ENCODE measurements around the gene WDR1. TPM values are rescaled to one million over a fixed set of nuclear protein-coding genes. Genes with fewer than 3 reads are reported as not detected.

Gene WDR1
- total and polyA plus RNA-seq, 2 of the 13 experiments (the other 11 are each of a cell fraction or from before 2014, with no cell fraction given): 106 to 198 TPM

DNA sequence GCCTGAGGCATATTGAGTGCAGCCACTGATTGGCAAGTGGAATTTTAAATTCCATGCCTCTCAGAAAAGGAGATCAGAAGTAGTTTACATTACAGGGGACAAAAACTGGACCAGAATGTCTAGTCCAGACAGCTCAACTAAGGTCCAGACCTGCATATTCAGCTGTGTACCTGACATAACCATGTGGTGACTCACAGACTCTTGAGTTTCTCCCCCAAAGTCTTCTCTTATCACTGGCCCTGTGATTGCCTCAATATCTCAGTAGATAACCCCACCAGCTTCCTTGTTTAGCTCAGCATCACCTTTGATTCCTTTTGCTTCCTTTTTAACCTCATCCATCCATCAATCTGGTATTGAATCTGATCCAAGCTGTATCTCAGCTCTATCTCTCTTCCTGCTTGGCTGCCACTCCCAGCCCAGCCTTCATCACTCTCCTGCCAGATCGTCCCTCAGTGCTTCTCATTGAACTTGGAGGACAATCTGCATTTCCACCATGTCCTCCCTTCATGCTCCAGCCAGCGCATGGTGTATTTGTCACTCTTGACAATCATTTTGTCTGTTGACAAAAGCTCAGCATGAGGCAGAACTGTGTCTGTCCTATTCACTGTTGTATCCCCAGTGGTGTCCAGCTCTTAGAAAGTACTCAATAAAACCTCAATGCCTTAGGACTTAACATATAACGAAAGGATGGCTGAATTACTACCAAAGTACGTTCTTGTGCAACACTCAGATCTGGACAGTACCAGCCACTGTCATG, 67.5 kb downstream of the WDR1 start:
- H3K27ac ChIP-seq (ENCODE audit: extremely low read length, insufficient read depth, low read length): no peak overlapping the region
- no peak overlapping the region for H2AFZ ChIP-seq (ENCODE audit: low read length)
- H4K20me1 ChIP-seq (ENCODE audit: insufficient read depth, low read length): no peaks in the 10 kb centered on the region
- no peak overlapping the region for H3K4me2 ChIP-seq (ENCODE audit: low read depth, low read length)
- intact Hi-C loops (cut with micrococcal nuclease; ENCODE audit: unreplicated experiment) (no loop called here), in situ Hi-C loops (cut with HindIII; ENCODE audit: extremely low pct_ligation_motif_present, low pct_unique_long_range_greater_than_20kb) (no loop called here)
- H3K9me3 ChIP-seq (ENCODE audit: low read length): no peaks in the 10 kb centered on the region
- H3K9ac ChIP-seq (ENCODE audit: insufficient read depth, low read depth, low read length): no peak overlapping the region
- FAIRE-seq (no peak), ATAC-seq (no peak), DNase-seq (ENCODE audit: low spot score) (no peak)
- H3K27me3 ChIP-seq (ENCODE audit: control insufficient read depth in 1 of 2, insufficient read depth in 2 of 2, low read length in 2 of 2): no peaks in the 10 kb centered on the region
- WGBS (ENCODE audit: low lambda C conversion rate): 51% methylated on average over 4 of the region's 4 CpGs
- BruUV-seq (replicated peaks): no TSS peak
- no peak overlapping the region for H3K4me3 ChIP-seq (replicated peaks in 1 of 3; ENCODE audit: insufficient read depth in 1 of 3, low read depth in 2 of 3, low read length in 3 of 3)
- POLR2A ChIA-PET: no interaction called here
- CTCF ChIA-PET (ENCODE audit: low intra/inter-chr PET ratio, low total read pairs): no interaction called here
- TF ChIP-seq ZNF550 (CRISPR knock-in tag; IDR thresholded peaks at IDR 0.05; ENCODE audit: borderline replicate concordance) (no peak), PRMT3 (CRISPR knock-in tag; IDR thresholded peaks at IDR 0.05; ENCODE audit: borderline replicate concordance, low read depth) (no peak), CAMTA2 (CRISPR knock-in tag; IDR thresholded peaks at IDR 0.05; ENCODE audit: borderline replicate concordance) (no peak), POLR2G (IDR thresholded peaks at IDR 0.05; ENCODE audit: low read depth, low read length) (no peak), PHF8 (CRISPR knock-in tag; IDR thresholded peaks at IDR 0.05) (no peak), ZNF781 (CRISPR knock-in tag; IDR thresholded peaks at IDR 0.05; ENCODE audit: borderline replicate concordance, not compliant biosample characterization) (no peak), PREB (CRISPR knock-in tag; IDR thresholded peaks at IDR 0.05) (no peak), RORA (CRISPR knock-in tag; IDR thresholded peaks at IDR 0.05) (no peak), HCFC1 (IDR thresholded peaks at IDR 0.05; ENCODE audit: low read depth, low read length) (no peak), ZNF83 (CRISPR knock-in tag; IDR thresholded peaks at IDR 0.05; ENCODE audit: borderline replicate concordance) (no peak)
- TF ChIP-seq, protein P1, sequence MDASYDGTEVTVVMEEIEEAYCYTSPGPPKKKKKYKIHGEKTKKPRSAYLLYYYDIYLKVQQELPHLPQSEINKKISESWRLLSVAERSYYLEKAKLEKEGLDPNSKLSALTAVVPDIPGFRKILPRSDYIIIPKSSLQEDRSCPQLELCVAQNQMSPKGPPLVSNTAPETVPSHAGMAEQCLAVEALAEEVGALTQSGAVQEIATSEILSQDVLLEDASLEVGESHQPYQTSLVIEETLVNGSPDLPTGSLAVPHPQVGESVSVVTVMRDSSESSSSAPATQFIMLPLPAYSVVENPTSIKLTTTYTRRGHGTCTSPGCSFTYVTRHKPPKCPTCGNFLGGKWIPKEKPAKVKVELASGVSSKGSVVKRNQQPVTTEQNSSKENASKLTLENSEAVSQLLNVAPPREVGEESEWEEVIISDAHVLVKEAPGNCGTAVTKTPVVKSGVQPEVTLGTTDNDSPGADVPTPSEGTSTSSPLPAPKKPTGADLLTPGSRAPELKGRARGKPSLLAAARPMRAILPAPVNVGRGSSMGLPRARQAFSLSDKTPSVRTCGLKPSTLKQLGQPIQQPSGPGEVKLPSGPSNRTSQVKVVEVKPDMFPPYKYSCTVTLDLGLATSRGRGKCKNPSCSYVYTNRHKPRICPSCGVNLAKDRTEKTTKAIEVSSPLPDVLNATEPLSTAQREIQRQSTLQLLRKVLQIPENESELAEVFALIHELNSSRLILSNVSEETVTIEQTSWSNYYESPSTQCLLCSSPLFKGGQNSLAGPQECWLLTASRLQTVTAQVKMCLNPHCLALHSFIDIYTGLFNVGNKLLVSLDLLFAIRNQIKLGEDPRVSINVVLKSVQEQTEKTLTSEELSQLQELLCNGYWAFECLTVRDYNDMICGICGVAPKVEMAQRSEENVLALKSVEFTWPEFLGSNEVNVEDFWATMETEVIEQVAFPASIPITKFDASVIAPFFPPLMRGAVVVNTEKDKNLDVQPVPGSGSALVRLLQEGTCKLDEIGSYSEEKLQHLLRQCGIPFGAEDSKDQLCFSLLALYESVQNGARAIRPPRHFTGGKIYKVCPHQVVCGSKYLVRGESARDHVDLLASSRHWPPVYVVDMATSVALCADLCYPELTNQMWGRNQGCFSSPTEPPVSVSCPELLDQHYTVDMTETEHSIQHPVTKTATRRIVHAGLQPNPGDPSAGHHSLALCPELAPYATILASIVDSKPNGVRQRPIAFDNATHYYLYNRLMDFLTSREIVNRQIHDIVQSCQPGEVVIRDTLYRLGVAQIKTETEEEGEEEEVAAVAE (CRISPR knock-in tag; IDR thresholded peaks at IDR 0.05; ENCODE audit: borderline replicate concordance): no peak
- no peaks in the 10 kb centered on the region for H3K36me3 ChIP-seq (replicated peaks in 1 of 2; ENCODE audit: control insufficient read depth in 1 of 2, insufficient read depth in 2 of 2, low read length in 2 of 2)
- H3K4me1 ChIP-seq (ENCODE audit: insufficient read depth, low read length): peaks cover 71% of the 10 kb centered on the region
- H3K79me2 ChIP-seq (ENCODE audit: insufficient read depth, low read length): no peaks in the 10 kb centered on the region
